GM06990 (cell line): ENCODE measurements around the gene CRLF2.
"Not testable (repeated sequence)": the region's sequence is repeated elsewhere in the genome, so short reads cannot be mapped to it uniquely, and the experiment has no call there.

Experiments used
- DNase-seq: peaks from one replicate; pipeline ENCODE4 v3.0.0-alpha.2; 2011; ENCODE audit not compliant: insufficient read length; ENCODE audit errors: extremely low read depth
- H3K27me3 ChIP-seq: replicated peaks from 2 replicates; pipeline ENCODE4 v1.6.0; 2011; ENCODE audit warnings: low read length; ENCODE audit not compliant: control insufficient read depth, insufficient read depth
- H3K36me3 ChIP-seq: 2 replicates; pipeline ENCODE4 v1.5.1; 2011; ENCODE audit warnings: low read length; ENCODE audit not compliant: control insufficient read depth, insufficient read depth
- H3K4me3 ChIP-seq: replicated peaks from 2 replicates; pipeline ENCODE4 v1.5.1; 2011; ENCODE audit warnings: low read depth, mild to moderate bottlenecking, control low read depth, low read length
- CTCF ChIP-seq: IDR thresholded peaks from 2 replicates; pipeline ENCODE4 v1.5.1; 2011; ENCODE audit warnings: low read length, control low read depth, mild to moderate bottlenecking, inconsistent platforms; ENCODE audit not compliant: insufficient read depth, poor library complexity, severe bottlenecking

The CRLF2 gene, protein sequence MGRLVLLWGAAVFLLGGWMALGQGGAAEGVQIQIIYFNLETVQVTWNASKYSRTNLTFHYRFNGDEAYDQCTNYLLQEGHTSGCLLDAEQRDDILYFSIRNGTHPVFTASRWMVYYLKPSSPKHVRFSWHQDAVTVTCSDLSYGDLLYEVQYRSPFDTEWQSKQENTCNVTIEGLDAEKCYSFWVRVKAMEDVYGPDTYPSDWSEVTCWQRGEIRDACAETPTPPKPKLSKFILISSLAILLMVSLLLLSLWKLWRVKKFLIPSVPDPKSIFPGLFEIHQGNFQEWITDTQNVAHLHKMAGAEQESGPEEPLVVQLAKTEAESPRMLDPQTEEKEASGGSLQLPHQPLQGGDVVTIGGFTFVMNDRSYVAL

DNA sequence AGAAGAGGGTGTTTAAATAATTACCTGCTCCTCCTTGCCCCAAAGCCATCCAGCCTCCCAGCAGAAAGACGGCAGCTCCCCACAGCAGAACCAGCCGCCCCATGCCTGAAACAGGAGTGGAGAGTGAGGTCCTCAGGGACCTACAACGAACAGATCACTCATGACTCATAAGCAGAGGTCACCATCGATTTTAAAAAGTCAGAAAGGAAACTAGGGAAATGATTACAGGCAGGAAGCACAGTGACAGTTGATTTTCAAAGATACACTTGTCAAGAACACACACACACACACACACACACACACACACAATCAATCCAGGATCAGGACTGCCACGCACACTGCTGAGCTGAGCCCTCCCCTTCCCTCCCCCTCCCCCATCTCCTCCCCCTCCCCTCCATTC lies at the start of gene CRLF2:
CRLF2 (minus strand) TSS at position 118 of the 400 bp plus-strand sequence; CDS start at position 103, 15 bp downstream.
- Histone ChIP-seq H3K27me3 (no peaks in the 10 kb centered on the region), H3K36me3 (no peaks in the 10 kb centered on the region), H3K4me3 (no peak within 1 kb of the TSS)
- TF ChIP-seq CTCF = no peak
- DNase-seq = peak; percentile 73

- not testable (repeated sequence) for H3K4me3 ChIP-seq, H3K27me3 ChIP-seq, H3K36me3 ChIP-seq, DNase-seq
Measured at GRCh38 chrX:1261771-1262170, 49.3 kb upstream of the CRLF2 start.

DNA sequence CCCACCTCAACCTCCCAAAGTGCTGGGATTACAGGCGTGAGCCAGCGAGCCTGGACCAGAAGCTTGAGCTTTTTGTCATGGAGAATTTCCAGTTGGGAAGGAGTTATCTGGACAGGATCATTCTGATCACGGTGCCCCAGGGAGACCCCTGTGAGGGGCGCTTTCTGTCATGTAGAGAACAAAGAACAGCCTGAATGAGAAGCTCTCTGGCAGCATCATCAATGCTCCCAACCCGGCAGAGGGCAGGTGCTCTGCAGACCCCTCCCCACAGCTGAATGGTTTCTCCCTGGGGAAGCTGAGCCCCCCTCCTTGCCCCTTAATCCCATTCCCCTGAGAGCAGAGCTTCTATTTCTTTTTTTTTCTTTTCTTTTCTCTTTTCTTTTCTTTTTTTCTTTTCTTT lies 48.8 kb upstream of the CRLF2 start:
- no peak for DNase-seq
- TF ChIP-seq CTCF = no peak

DNA sequence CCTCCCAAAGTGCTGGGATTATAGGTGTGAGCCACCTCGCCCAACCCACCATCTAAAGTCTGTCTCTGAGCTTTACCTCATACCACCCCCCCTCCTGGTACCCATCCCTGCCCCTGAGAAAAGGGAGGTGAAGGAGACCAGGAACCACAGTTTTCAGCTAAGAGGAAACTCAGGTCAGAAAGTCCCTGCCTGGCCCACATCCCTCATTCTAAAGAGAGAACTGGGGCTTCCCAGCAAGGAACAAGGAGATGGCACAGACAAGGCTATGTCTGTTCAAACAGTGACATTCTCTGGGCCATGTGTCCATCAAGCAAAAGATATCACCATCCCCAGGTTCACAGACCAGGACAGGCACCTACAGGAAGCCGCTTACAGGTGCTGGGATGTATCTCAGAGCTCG lies 40.4 kb upstream of the CRLF2 start:
- DNase-seq = no peak
- H3K27me3 ChIP-seq = no peaks in the 10 kb centered on the region
- H3K36me3 ChIP-seq = no peaks in the 10 kb centered on the region
- no peak for TF ChIP-seq CTCF
- no peak overlapping the region for H3K4me3 ChIP-seq

More for the DNA sequence above, 48.8 kb upstream of the CRLF2 start:
- Histone ChIP-seq H3K4me3 (no peak overlapping the region), H3K27me3 (no peaks in the 10 kb centered on the region), H3K36me3 (no peaks in the 10 kb centered on the region)

- Histone ChIP-seq H3K36me3 (no peaks in the 10 kb centered on the region), H3K4me3 (no peak overlapping the region), H3K27me3 (no peaks in the 10 kb centered on the region)
- peak; percentile 48 for DNase-seq
- no peak for TF ChIP-seq CTCF
Measured at GRCh38 chrX:1249101-1249887, 36.8 kb upstream of the CRLF2 start.
